Amniotic epithelial cell (primary cell): Measurements from ENCODE around the gene CDH13.

Experiments
- DNase-seq: peaks from one replicate; pipeline ENCODE4 v3.0.0-alpha.2; 2010; ENCODE audit warnings: low read depth

The CDH13 gene

GRCh38 chr16:82628088-82628423 is 1.3 kb downstream of the CDH13 start:
- no peak for DNase-seq

GRCh38 chr16:82628711-82629110 is 1.9 kb downstream of the CDH13 start:
- DNase-seq = no peak

GRCh38 chr16:82629441-82630027 is 2.8 kb downstream of the CDH13 start:
- peak; percentile 73 for DNase-seq

- DNase-seq = no peak
Observed at GRCh38 chr16:82630219-82630618, 3.5 kb downstream of the CDH13 start.

GRCh38 chr16:82630688-82631087 is 3.9 kb downstream of the CDH13 start:
- DNase-seq = no peak

GRCh38 chr16:82631701-82632685 is 5.2 kb downstream of the CDH13 start:
- no peak for DNase-seq

DNA sequence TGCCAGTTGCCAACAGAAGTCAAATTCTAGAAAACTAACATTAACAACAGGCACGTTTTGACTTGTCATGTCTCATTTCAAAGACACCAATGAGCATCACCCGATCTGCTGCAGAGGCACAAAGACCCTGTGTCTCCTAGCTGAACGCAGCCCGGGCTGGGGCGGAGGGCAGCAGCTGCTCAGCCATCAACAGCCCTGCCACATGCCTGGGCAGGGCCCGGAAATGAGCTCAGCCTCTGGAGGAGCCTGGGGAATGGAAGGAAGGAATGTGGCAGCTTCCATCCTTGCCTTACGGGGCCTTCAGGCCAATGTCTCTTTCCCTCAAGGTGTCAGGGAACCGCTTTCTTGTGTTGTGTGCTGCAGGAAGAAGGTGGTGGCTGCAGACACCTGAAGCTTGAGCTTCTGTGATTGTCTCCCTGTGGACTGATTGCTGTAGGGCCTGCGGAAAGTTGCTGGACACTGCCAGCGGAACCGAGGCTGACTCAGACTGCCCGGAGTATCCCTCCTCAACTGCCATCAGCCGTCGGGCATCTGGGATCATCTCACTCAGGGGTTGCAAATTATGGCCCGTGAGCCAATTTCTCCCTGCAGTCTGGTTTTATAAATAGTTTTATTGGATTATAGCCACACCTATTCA is 7.3 kb downstream of the CDH13 start:
- no peak for DNase-seq

DNA sequence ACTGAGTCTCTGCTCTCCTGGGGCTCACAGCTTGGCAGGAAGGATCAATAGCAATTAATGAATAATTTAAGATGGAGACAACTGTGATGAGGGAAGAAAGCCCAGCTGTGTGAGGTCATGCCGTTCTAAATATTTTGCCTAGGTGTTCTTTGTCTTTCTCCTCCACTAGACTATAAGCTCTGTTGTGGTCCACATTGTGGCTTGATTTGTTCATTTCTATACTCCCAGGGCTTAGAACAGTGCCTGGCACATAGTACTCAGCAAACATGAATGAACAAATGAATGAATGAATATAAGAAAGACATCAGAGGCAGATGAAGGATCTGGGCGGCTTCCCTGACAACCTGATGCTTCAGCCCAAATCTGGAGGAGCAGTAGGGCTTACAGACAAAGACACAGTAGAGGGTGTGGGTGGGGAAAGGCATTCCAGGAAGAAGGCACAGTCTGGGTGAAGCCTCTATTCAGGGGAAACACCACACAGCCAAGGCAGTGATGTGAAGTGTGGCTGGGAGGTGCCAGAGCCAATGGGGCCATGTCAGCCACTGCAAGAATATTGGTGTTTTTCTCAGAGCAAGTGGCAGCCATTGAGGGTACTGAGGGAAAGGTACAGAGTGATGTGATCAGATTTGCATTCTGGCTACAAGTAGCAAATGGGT is 8.3 kb downstream of the CDH13 start:
- no peak for DNase-seq

DNA sequence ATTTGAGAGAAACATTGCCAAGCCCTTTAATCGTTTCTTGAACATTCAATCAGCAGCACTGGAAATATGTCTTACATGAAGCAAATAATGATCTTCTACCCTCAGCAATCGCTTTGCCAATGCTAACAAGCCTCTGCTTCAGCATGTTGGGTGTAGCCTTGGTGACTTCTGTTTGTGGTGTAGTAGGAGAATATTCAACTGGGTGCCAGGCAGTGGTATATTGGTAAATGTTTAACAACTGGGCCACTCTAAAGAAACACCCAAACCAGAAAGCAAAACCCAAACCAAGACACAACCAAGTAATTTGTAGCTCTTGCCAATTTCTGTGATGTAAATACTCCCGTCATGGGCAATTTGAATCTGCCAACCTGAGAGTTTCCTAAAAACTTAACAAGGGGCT is 9.7 kb downstream of the CDH13 start:
- no peak for DNase-seq

DNA sequence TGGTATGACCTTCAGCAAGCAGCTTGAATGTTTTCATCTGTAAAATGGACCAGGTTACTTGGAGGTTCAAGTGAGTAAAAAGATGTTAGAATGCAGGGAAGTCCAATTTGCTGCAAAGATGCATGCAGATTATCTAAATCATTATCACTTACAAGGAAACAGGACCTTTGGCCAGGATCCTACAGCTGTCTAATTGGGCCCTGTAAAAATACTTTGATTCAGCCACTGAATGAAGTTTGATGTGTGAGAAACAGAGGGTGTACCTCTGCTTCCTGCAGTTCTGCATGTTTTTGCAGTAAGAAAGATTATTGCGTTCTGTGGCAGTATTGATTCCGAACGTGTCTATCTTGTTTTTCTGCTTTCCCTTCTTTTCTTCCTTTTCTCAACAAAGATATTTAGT is 10.2 kb downstream of the CDH13 start:
- no peak for DNase-seq

GRCh38 chr16:82638095-82638798 is 11.5 kb downstream of the CDH13 start:
- DNase-seq = no peak

GRCh38 chr16:82639263-82639662 is 12.5 kb downstream of the CDH13 start:
- no peak for DNase-seq

DNA sequence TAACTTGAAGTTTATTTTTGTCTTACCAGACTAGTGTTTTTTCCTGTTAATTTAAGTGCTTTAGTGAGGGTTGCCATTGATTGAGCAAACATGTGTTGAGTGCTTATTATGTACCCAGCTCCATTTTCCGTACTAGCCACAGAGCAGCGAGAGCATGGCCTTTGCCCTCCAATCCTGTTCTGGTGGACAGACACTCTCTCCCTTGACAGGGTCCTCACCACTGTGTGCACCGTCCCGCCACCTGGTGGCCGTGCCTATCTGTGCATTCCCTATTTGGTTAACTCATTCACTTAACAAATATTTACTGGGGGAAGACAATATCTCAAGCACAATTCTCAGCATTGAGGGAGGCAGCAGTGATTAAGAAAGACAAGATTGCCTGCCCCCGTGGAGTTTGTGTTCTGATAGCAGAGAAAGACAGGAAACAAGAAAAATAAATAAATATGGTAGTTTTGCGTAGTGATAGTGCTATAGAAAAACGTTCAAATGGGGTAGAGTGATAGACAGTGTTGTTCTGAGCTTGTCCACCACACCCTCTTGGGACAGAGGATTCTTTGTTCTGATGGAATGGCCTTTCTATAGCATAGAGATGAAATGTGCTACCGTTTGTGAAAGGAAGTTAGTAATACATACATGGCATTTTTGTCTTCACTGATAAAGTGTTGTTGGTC is 13.0 kb downstream of the CDH13 start:
- peak; percentile 58 for DNase-seq

GRCh38 chr16:82641336-82641984 is 14.7 kb downstream of the CDH13 start:
- DNase-seq = no peak

DNA sequence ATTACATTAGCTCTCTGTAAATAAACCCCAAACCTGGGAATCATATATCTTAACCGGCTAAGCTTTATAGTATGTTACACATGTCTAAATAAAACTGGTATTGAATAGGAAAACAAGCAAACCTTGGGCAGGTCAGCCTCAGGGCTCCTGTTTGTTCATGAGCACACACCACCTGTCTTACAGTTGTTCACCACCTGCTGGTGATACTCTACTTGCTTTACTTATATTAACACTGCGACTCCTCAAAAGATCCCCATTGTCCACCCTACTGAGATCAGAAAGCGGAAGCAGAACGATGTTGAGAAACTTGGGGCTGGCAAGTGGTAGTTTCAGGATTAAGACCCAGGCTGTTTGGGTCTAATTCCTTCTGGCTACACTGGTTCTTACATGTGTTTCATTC is 16.4 kb downstream of the CDH13 start:
- DNase-seq = no peak

GRCh38 chr16:82643936-82644630 is 17.3 kb downstream of the CDH13 start:
- no peak for DNase-seq

DNA sequence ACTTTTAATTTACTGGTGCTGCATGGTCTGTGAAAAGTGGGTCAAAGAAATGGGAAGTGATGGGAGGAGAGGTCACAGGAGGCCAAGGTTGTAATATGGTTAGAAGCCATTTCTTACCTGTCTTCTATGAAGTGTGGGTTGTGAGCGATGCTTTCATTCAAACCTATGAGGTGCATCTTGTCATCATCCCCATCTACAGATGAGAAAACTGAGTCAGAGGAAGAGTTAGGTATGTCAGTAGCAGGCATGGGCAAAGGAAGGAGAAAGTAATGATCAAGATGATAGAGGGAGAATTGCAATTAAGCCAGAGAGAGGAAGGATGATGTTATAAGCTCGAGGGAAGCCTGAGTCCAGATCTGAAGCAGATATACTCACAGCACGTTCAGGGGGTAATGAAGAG is 19.7 kb downstream of the CDH13 start:
- DNase-seq = no peak

DNA sequence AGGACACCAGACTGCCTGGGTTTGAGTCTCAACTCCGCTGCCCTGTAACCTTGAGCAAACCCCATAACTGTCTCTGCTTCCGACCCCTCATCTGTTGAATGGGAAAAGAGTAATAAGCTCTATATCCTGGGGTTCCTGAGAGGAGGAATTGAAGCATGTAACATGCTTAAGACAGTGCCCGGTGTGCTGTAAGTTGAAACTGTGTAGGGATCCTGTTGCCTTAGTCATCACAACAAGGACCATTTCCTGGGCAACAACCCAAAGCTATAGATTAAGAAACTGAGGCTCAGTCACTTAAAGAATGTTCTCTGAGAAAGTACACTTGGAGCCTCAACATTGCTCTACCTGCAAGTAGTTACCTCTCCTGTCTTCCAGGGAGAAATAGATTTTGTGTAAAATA is 23.0 kb downstream of the CDH13 start:
- DNase-seq = no peak

DNA sequence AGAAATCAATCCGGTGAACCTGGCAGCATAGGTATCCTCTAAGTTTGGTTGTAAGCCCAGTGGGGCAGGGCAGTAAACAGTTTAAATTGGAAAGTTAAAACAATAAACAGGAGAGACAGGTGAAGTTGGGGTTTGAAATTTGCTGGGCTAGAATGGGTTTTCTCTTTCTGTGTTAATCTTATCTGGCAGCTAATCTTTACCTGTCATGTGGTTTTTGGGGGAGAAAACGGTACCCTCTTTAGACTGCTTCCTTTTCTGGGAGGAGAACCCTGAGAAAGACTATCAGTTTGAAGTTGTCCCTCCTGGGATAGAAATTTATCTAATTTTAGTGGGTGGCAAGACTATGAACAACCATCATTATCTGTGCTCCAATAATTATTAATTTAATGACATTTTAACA is 24.0 kb downstream of the CDH13 start:
- DNase-seq = no peak

DNA sequence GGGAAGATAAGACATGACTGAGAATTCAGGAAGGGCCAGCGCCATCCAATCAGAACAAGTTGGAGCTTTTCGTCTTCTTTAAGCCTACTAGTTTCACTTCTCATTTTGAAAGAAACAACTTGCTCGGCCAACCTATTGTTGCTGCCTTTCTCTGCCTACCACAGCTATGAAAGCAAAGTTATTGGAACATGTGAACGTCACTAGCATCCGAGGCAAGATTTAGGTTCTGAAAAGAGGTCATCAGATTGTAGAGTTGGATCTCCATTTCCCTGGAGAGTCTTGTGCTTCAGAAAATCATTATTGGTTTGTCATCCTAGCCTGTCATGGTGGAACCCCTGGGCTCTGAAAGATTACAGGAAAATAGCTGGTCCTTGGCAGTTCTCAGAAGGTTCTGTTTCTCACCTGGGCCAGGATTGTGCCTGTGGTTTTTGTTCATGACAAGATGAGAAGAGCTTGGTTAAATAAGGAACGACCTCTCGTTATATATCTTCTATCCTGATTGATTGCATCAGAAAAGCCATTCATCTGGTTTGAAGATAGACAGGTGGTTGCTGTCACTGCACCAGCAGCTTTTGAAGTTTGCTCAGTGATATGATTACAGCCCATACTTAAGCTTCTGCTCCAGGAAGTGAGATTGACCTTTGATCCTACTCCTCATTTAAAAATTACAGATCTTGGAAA is 25.3 kb downstream of the CDH13 start:
- DNase-seq = no peak
